Keratinocyte (primary cell): ENCODE measurements around the gene ABHD8. TPM values are rescaled to one million over a fixed set of nuclear protein-coding genes. Genes with fewer than 3 reads are reported as not detected.

Experiments
- DNase-seq: peaks from one replicate; pipeline ENCODE4 v3.0.0-alpha.2; 2011; ENCODE audit warnings: low read depth, missing footprints, low spot score
- FAIRE-seq: peaks from 2 replicates; lab custom pipeline; 2011; peaks lifted over from hg19 to GRCh38; lab: Jason Lieb, UNC
- H2AFZ ChIP-seq: 2 replicates; pipeline ENCODE4 v1.6.0; 2012; ENCODE audit warnings: low read length, control low read depth, inconsistent platforms; ENCODE audit not compliant: control insufficient read depth
- H3K27ac ChIP-seq: 2 replicates; pipeline ENCODE4 v1.5.1; 2011; ENCODE audit warnings: low read length; ENCODE audit not compliant: control insufficient read depth, insufficient read depth
- H3K27me3 ChIP-seq: 3 replicates; pipeline ENCODE4 v1.6.0; 2011; ENCODE audit warnings: low read length; ENCODE audit not compliant: control insufficient read depth, insufficient read depth; ENCODE audit errors: extremely low read depth
- H3K36me3 ChIP-seq, 2 experiments: 2 replicates in 1 of 2; 3 replicates in 1 of 2; pipeline ENCODE4 v1.5.1; 2011; ENCODE audit warnings: low read length in 2 of 2, mild to moderate bottlenecking in 1 of 2; ENCODE audit not compliant: control insufficient read depth in 2 of 2, insufficient read depth in 2 of 2; ENCODE audit errors: extremely low read depth in 1 of 2
- H3K4me1 ChIP-seq: 3 replicates; pipeline ENCODE4 v1.5.1; 2011; ENCODE audit warnings: low read length; ENCODE audit not compliant: control insufficient read depth, insufficient read depth; ENCODE audit errors: extremely low read depth
- H3K4me2 ChIP-seq: 3 replicates; pipeline ENCODE4 v1.6.0; 2011; ENCODE audit warnings: low read depth, low read length; ENCODE audit not compliant: control insufficient read depth, insufficient read depth; ENCODE audit errors: extremely low read depth
- H3K4me3 ChIP-seq, 3 experiments: fragments of 200-600 bp in 1 of 3; sonication (generic) in 1 of 3; 2 replicates in 2 of 3; 3 replicates in 1 of 3; pipeline ENCODE4 v1.5.1; 2011 to 2016; ENCODE audit warnings: low read length in 3 of 3, mild to moderate bottlenecking in 3 of 3, control low read depth in 2 of 3, inconsistent platforms in 1 of 3, low read depth in 1 of 3, mixed read lengths in 1 of 3, mixed run types in 1 of 3, moderate library complexity in 1 of 3; ENCODE audit not compliant: control insufficient read depth in 2 of 3, insufficient read depth in 2 of 3; ENCODE audit errors: extremely low read depth in 1 of 3
- H3K79me2 ChIP-seq: 2 replicates; pipeline ENCODE4 v1.6.0; 2012; ENCODE audit warnings: low read length; ENCODE audit not compliant: control insufficient read depth, insufficient read depth
- H3K9ac ChIP-seq: 3 replicates; pipeline ENCODE4 v1.6.0; 2011; ENCODE audit warnings: low read length; ENCODE audit not compliant: control insufficient read depth, insufficient read depth; ENCODE audit errors: extremely low read depth
- H3K9me1 ChIP-seq: 3 replicates; pipeline ENCODE4 v1.6.0; 2011; ENCODE audit warnings: low read length; ENCODE audit not compliant: control insufficient read depth, insufficient read depth; ENCODE audit errors: extremely low read depth
- H3K9me3 ChIP-seq: 2 replicates; pipeline ENCODE4 v1.5.1; 2012; ENCODE audit warnings: low read depth, low read length; ENCODE audit not compliant: control insufficient read depth
- H4K20me1 ChIP-seq: 3 replicates; pipeline ENCODE4 v1.6.0; 2011; ENCODE audit warnings: low read length; ENCODE audit not compliant: control insufficient read depth, insufficient read depth; ENCODE audit errors: extremely low read depth
- CTCF ChIP-seq, 3 experiments: IDR thresholded peaks in 1 of 3; conservative IDR thresholded peaks in 1 of 3; optimal IDR thresholded peaks in 1 of 3; 2 replicates in 2 of 3; 3 replicates in 1 of 3; pipeline versions ENCODE3 to v1.5.1; 2011; ENCODE audit warnings: low read length in 3 of 3, mild to moderate bottlenecking in 3 of 3, moderate library complexity in 2 of 3, control low read depth in 1 of 3, inconsistent platforms in 1 of 3; ENCODE audit not compliant: insufficient read depth in 2 of 3; ENCODE audit errors: extremely low read depth in 1 of 3
- EZH2 ChIP-seq: IDR thresholded peaks from one replicate; pipeline ENCODE4 v1.6.1; 2012; ENCODE audit warnings: inconsistent platforms, mild to moderate bottlenecking, low read length, moderate library complexity
- dilution Hi-C: fragments of 300-500 bp; cut with MboI; formaldehyde crosslinking; loops from one replicate; pipeline ENCODE4 v1.7.0; 2020; ENCODE audit warnings: low sequenced_read_pairs; ENCODE audit not compliant: extremely low pct_ligation_motif_present
- polyA plus RNA-seq, 5 experiments: library from polyadenylated mRNA; depleted of rRNA in 3 of 5; stranded (reverse) in 3 of 5; stranded (forward) in 1 of 5; unstranded in 1 of 5; fragments of >200 nt; gene quantifications; 1 replicate in 1 of 5; 2 replicates in 3 of 5; 3 replicates in 1 of 5; pipeline versions ENCODE4 v1.2.1 to v1.2.3, GENCODE V29; 2011 to 2012; ENCODE audit warnings: missing spikeins in 2 of 5, low read depth in 1 of 5, low replicate concordance in 1 of 5

The ABHD8 gene
- polyA plus RNA-seq, 1 donor (not counting 4 experiments of a cell fraction or from before 2014, with no cell fraction given) = 4.1 TPM

GRCh38 chr19:17266589-17266974, 36.6 kb downstream of the ABHD8 start:
- Histone ChIP-seq H3K36me3 (peaks cover 7% of the 10 kb centered on the region in 2 experiments), H3K27ac (no peak overlapping the region), H4K20me1 (no peaks in the 10 kb centered on the region), H3K4me1 (peaks cover 8% of the 10 kb centered on the region), H3K9ac (no peak overlapping the region), H3K79me2 (peaks cover 10% of the 10 kb centered on the region), H3K27me3 (no peaks in the 10 kb centered on the region), H2AFZ (peak overlapping the region; percentile 40), H3K4me2 (peak overlapping the region; percentile 27), H3K4me3 (no peak overlapping the region), H3K9me3 (no peaks in the 10 kb centered on the region), H3K9me1 (no peaks in the 10 kb centered on the region)
- dilution Hi-C loops = no loop called here
- TF ChIP-seq EZH2 (no peak), CTCF (optimal IDR thresholded peaks at IDR 0.05 in 1 of 3, IDR thresholded peaks at IDR 0.05 in 1 of 3, conservative IDR thresholded peaks at IDR 0.05 in 1 of 3; ENCODE audit: extremely low read depth in 1 of 3, insufficient read depth in 2 of 3, low read length in 3 of 3) (no peak)
- DNase-seq (no peak), FAIRE-seq (no peak)

GRCh38 chr19:17266026-17266425, 37.2 kb downstream of the ABHD8 start:
- Histone ChIP-seq H3K4me1 (peaks cover 8% of the 10 kb centered on the region), H2AFZ (no peak overlapping the region), H3K4me3 (no peak overlapping the region), H3K4me2 (no peak overlapping the region), H3K9me3 (no peaks in the 10 kb centered on the region), H3K27me3 (no peaks in the 10 kb centered on the region), H3K27ac (no peak overlapping the region), H3K9me1 (no peaks in the 10 kb centered on the region), H3K36me3 (peaks cover 2 to 3% of the 10 kb centered on the region in 2 experiments), H4K20me1 (no peaks in the 10 kb centered on the region), H3K9ac (no peak overlapping the region), H3K79me2 (peaks cover 10% of the 10 kb centered on the region)
- FAIRE-seq (no peak), DNase-seq (no peak)
- TF ChIP-seq CTCF (optimal IDR thresholded peaks at IDR 0.05 in 1 of 3, IDR thresholded peaks at IDR 0.05 in 1 of 3, conservative IDR thresholded peaks at IDR 0.05 in 1 of 3; ENCODE audit: extremely low read depth in 1 of 3, insufficient read depth in 2 of 3, low read length in 3 of 3) (no peak), EZH2 (no peak)
- dilution Hi-C loops = no loop called here
